ENCODE data around the gene PTCHD1. TPM values are rescaled to one million over a fixed set of nuclear protein-coding genes. Genes with fewer than 3 reads are reported as not detected.

PTCHD1 gene
- total RNA-seq, 1 experiment from 2014 or later: 4.2 TPM

GRCh38 chrX:23381099-23382087 is 46.7 kb downstream of the PTCHD1 start (continued):
- TF ChIP-seq ATF2 (CRISPR knock-in tag; IDR thresholded peaks at IDR 0.05; ENCODE audit: borderline replicate concordance, low read depth) (no peak), CREB1 (CRISPR knock-in tag; IDR thresholded peaks at IDR 0.05) (no peak), E2F1 (CRISPR knock-in tag; IDR thresholded peaks at IDR 0.05) (no peak), OVOL2 (CRISPR knock-in tag; IDR thresholded peaks at IDR 0.05; ENCODE audit: borderline replicate concordance) (no peak), AFF4 (CRISPR knock-in tag; IDR thresholded peaks at IDR 0.05; ENCODE audit: borderline replicate concordance) (no peak), NFE2L1 (CRISPR knock-in tag; IDR thresholded peaks at IDR 0.05) (no peak), USF1 (CRISPR knock-in tag; IDR thresholded peaks at IDR 0.05) (no peak), TP53 (CRISPR knock-in tag; IDR thresholded peaks at IDR 0.05) (no peak)

GRCh38 chrX:23382572-23382971 is 47.9 kb downstream of the PTCHD1 start:
- no peak overlapping the region for H3K27ac Mint-ChIP-seq
- H3K9me3 Mint-ChIP-seq: no peaks in the 10 kb centered on the region
- POLR2A ChIA-PET: no interaction called here
- CTCF ChIA-PET: no interaction called here
- no peaks in the 10 kb centered on the region for H3K27me3 Mint-ChIP-seq (ENCODE audit: low read depth)
- DNase-seq (ENCODE audit: low spot score) (no peak), ATAC-seq (no peak)
- H3K4me1 Mint-ChIP-seq: peaks cover 30% of the 10 kb centered on the region
- H3K4me3 Mint-ChIP-seq: no peak overlapping the region
- TF ChIP-seq ZNF232 (CRISPR knock-in tag; IDR thresholded peaks at IDR 0.05): no peak
- no peak for TF ChIP-seq ZNF317 (CRISPR knock-in tag; IDR thresholded peaks at IDR 0.05; ENCODE audit: borderline replicate concordance, low read depth)
- no peak for TF ChIP-seq NR3C1 (CRISPR knock-in tag; conservative IDR thresholded peaks at IDR 0.05; ENCODE audit: low read depth)
- TF ChIP-seq JAZF1 (CRISPR knock-in tag; IDR thresholded peaks at IDR 0.05): no peak
- no peak for TF ChIP-seq ZNF512 (CRISPR knock-in tag; IDR thresholded peaks at IDR 0.05; ENCODE audit: borderline replicate concordance)
- TF ChIP-seq USF2 (CRISPR knock-in tag; IDR thresholded peaks at IDR 0.05): no peak
- H3K36me3 Mint-ChIP-seq: peaks cover 9% of the 10 kb centered on the region
